ENCODE data around the gene KIF18A. TPM values are rescaled to one million over a fixed set of nuclear protein-coding genes. Genes with fewer than 3 reads are reported as not detected.

KIF18A gene
- total and polyA plus RNA-seq, 2 experiments from 2014 or later: 3.2 to 6.3 TPM

DNA sequence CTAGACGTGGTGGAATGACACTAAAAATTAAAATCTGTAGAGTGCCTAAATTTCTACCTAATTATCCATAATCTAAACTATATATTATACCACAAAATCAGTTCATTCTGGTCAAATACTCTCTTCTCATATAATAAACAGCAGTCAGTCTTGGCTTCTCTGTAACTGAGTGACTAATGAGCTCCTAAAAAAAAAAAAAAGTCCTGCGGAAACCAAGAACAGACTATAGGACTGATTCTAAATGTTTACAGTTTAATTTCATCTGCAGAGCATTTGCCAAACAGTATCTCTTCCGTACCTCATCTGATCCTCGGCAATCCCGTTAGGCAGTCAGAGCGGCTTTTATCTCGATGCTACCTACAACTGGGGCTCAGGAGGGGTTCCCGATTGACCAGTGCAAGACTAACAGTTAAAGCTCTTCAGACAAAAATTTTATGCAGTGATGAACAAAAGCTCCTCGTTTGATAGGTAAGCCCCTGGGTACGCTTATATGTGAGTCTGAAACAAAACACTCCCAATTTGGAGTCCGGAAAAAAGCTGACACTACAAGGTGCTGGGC lies 686 bp downstream of the KIF18A start:
- TF ChIP-seq CTCF (IDR thresholded peaks at IDR 0.05; ENCODE audit: poor library complexity) (no peak), EZH2 (IDR thresholded peaks at IDR 0.05; ENCODE audit: borderline replicate concordance) (no peak), EZH2phosphoT487 (IDR thresholded peaks at IDR 0.05; ENCODE audit: low read depth, severe bottlenecking, unreplicated experiment) (no peak)
- Histone ChIP-seq H3K4me2 (peak overlapping the region; percentile 85), H3K27me3 (no peaks in the 10 kb centered on the region), H3K27ac (peak overlapping the region; percentile 73), H3K79me2 (peaks cover 72% of the 10 kb centered on the region), H3K36me3 (replicated peaks; ENCODE audit: insufficient read depth, low read depth) (no peaks in the 10 kb centered on the region), H4K20me1 (ENCODE audit: insufficient read depth, poor library complexity, severe bottlenecking) (no peaks in the 10 kb centered on the region), H3K4me3 (peak overlapping the region; percentile 54), H3K9me2 (replicated peaks; ENCODE audit: insufficient read depth) (no peaks in the 10 kb centered on the region), H3K9me3 (ENCODE audit: low read depth) (no peaks in the 10 kb centered on the region), H2AFZ (peak overlapping the region; percentile 53), H3K4me1 (ENCODE audit: insufficient read depth) (peaks cover 21% of the 10 kb centered on the region)
- no peak for DNase-seq (ENCODE audit: low spot score)
- WGBS (ENCODE audit: low lambda C conversion rate, missing lambda C conversion rate): 3% methylated on average over 11 of the region's 11 CpGs

DNA sequence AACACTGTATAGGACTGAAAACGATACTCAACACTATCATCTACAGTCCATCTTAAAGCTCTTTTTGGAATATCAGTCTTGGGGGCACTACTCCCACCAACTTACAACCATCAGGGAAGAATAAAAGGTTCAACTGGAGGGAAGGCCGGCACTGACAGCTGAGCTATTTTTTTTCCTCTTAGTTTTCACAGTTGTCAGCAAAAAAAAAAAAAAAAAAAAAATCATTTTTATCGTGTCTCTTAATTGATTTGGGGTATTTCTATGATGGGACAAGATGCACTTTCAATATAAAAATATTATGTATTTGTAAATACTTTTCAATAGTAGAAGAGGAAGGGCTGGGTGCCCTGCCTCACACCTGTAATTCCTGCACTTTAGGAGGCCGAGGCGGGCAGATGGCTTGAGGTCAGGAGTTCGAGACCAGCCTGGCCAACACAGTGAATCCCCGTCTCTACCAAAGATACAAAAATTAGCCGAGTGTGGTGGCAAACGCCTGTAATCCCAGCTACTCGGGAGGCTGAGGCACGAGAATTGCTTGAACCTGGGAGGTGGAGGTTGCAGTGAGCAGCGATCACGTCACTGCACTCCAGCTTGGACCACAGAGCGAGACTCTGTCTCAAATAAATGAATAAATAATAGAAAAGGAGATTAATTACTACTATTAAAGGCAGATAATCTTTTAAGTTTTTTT lies 1.5 kb downstream of the KIF18A start:
- Histone ChIP-seq H3K27me3 (no peaks in the 10 kb centered on the region), H3K27ac (peak overlapping the region; percentile 73), H3K9me2 (replicated peaks; ENCODE audit: insufficient read depth) (no peaks in the 10 kb centered on the region), H3K9me3 (ENCODE audit: low read depth) (no peaks in the 10 kb centered on the region), H3K4me1 (ENCODE audit: insufficient read depth) (peaks cover 19% of the 10 kb centered on the region), H3K4me3 (no peak overlapping the region), H3K79me2 (peaks cover 71% of the 10 kb centered on the region), H3K36me3 (replicated peaks; ENCODE audit: insufficient read depth, low read depth) (no peaks in the 10 kb centered on the region), H2AFZ (peak overlapping the region; percentile 53), H3K4me2 (peak overlapping the region; percentile 85), H4K20me1 (ENCODE audit: insufficient read depth, poor library complexity, severe bottlenecking) (no peaks in the 10 kb centered on the region)
- no peak for DNase-seq (ENCODE audit: low spot score)
- TF ChIP-seq CTCF (IDR thresholded peaks at IDR 0.05; ENCODE audit: poor library complexity) (no peak), EZH2phosphoT487 (IDR thresholded peaks at IDR 0.05; ENCODE audit: low read depth, severe bottlenecking, unreplicated experiment) (no peak), EZH2 (IDR thresholded peaks at IDR 0.05; ENCODE audit: borderline replicate concordance) (no peak)
- 91% methylated on average over 14 of the region's 14 CpGs for WGBS (ENCODE audit: low lambda C conversion rate, missing lambda C conversion rate)

GRCh38 chr11:28105869-28106268 lies 2.1 kb downstream of the KIF18A start:
- no peaks in the 10 kb centered on the region for H4K20me1 ChIP-seq (ENCODE audit: insufficient read depth, poor library complexity, severe bottlenecking)
- H3K4me1 ChIP-seq (ENCODE audit: insufficient read depth): peaks cover 13% of the 10 kb centered on the region
- no peaks in the 10 kb centered on the region for H3K27me3 ChIP-seq
- H3K4me2 ChIP-seq: no peak overlapping the region
- no peak overlapping the region for H3K27ac ChIP-seq
- WGBS (ENCODE audit: low lambda C conversion rate, missing lambda C conversion rate): 92% methylated on average over 5 of the region's 5 CpGs
- no peak for DNase-seq (ENCODE audit: low spot score)
- H3K36me3 ChIP-seq (replicated peaks; ENCODE audit: insufficient read depth, low read depth): no peaks in the 10 kb centered on the region
- no peak overlapping the region for H2AFZ ChIP-seq
- no peaks in the 10 kb centered on the region for H3K9me3 ChIP-seq (ENCODE audit: low read depth)
- H3K4me3 ChIP-seq: no peak overlapping the region
- H3K9me2 ChIP-seq (replicated peaks; ENCODE audit: insufficient read depth): no peaks in the 10 kb centered on the region
- H3K79me2 ChIP-seq: peaks cover 69% of the 10 kb centered on the region
- TF ChIP-seq EZH2 (IDR thresholded peaks at IDR 0.05; ENCODE audit: borderline replicate concordance) (no peak), EZH2phosphoT487 (IDR thresholded peaks at IDR 0.05; ENCODE audit: low read depth, severe bottlenecking, unreplicated experiment) (no peak), CTCF (IDR thresholded peaks at IDR 0.05; ENCODE audit: poor library complexity) (no peak)
